A549 (cell line): ENCODE results near the gene SLC35B4. TPM values are rescaled to one million over a fixed set of nuclear protein-coding genes. Genes with fewer than 3 reads are reported as not detected.

Experiments
- ATAC-seq, 2 experiments: fragments of 200-7000 bp in 1 of 2; fragments of >200 bp in 1 of 2; cut with Nextera tagmentation in 1 of 2; cut with Tn5 transposase in 1 of 2; 3 replicates each; pipeline versions ENCODE4 v1.8.0 to v1.9.1; 2018 to 2020; ENCODE audit warnings: mild to moderate bottlenecking in 1 of 2, moderate library complexity in 1 of 2
- CTCF ChIA-PET: fragments of 300-600 bp; sonication (Branson Sonifier 250); formaldehyde crosslinking; extraction: SDS; loops from one replicate; lab custom pipeline; 2021; ENCODE audit warnings: antibody characterized with exemption, inconsistent platforms; lab: Yijun Ruan, JAX
- POLR2A ChIA-PET: fragments of 350-600 bp; formaldehyde crosslinking; extraction: SDS; loops from one replicate; lab custom pipeline; 2021; ENCODE audit warnings: antibody characterized with exemption, inconsistent platforms; lab: Yijun Ruan, JAX
- DNase-seq, 2 experiments: peaks; one replicate each; pipeline versions ENCODE4 v3.0.0 to v3.0.0-alpha.2; 2011 to 2016; ENCODE audit warnings: low read depth in 1 of 2, low spot score in 1 of 2
- FAIRE-seq: peaks from 2 replicates; lab custom pipeline; 2011; peaks lifted over from hg19 to GRCh38; lab: Jason Lieb, UNC
- H3K27ac ChIP-seq, 2 experiments: fragments of >200 bp; sonication (Bioruptor Twin); formaldehyde crosslinking; 3 replicates each; pipeline ENCODE4 v1.5.1; 2016 to 2017
- H3K4me1 ChIP-seq: fragments of >200 bp; sonication (Bioruptor Twin); formaldehyde crosslinking; 3 replicates; pipeline ENCODE4 v1.6.1; 2016
- H3K4me2 ChIP-seq: fragments of >200 bp; sonication (Bioruptor Twin); formaldehyde crosslinking; 3 replicates; pipeline ENCODE4 v1.6.1; 2016
- H3K4me3 ChIP-seq: fragments of >200 bp; sonication (Bioruptor Twin); formaldehyde crosslinking; 3 replicates; pipeline ENCODE4 v1.5.1; 2016
- H3K9me3 ChIP-seq: fragments of >200 bp; sonication (Bioruptor Twin); formaldehyde crosslinking; 3 replicates; pipeline ENCODE4 v1.6.1; 2016
- CHD2 ChIP-seq: fragments of 150-350 bp; IDR thresholded peaks from 2 replicates; pipeline ENCODE4 v1.6.1; 2014; ENCODE audit warnings: low read length; ENCODE audit not compliant: partially characterized antibody
- EHF ChIP-seq: fragments of 250-450 bp; sonication (Bioruptor Pico); IDR thresholded peaks from 2 replicates; pipeline ENCODE4 v1.5.0; 2020; ENCODE audit warnings: mild to moderate bottlenecking
- EP300 ChIP-seq, 2 experiments: fragments of >200 bp; sonication (Bioruptor Twin); formaldehyde crosslinking; IDR thresholded peaks; 2 replicates in 1 of 2; 3 replicates in 1 of 2; pipeline ENCODE4 v1.6.1; 2016 to 2017
- FOSL2 ChIP-seq, 2 experiments: fragments of 450-650 bp in 1 of 2; fragments of >200 bp in 1 of 2; sonication (Bioruptor Twin) in 1 of 2; formaldehyde crosslinking; IDR thresholded peaks; 2 replicates each; pipeline versions ENCODE4 v1.5.0 to v1.6.1; 2016 to 2020; ENCODE audit warnings: mild to moderate bottlenecking in 1 of 2, moderate library complexity in 1 of 2
- FOXS1 ChIP-seq: fragments of 250-450 bp; sonication (Bioruptor Pico); IDR thresholded peaks from 2 replicates; pipeline ENCODE4 v1.5.0; 2020; ENCODE audit warnings: mild to moderate bottlenecking, moderate library complexity
- GATA3 ChIP-seq: IDR thresholded peaks from 2 replicates; pipeline ENCODE4 v1.6.1; 2012; ENCODE audit warnings: borderline replicate concordance
- HDAC2 ChIP-seq: fragments of 200-600 bp; sonication (generic); IDR thresholded peaks from 2 replicates; pipeline ENCODE4 v1.6.1; 2016
- HEYL ChIP-seq: fragments of 250-450 bp; sonication (Bioruptor Pico); IDR thresholded peaks from 2 replicates; pipeline ENCODE4 v1.8.0; 2021; ENCODE audit warnings: mild to moderate bottlenecking, moderate library complexity
- HOXA7 ChIP-seq: fragments of 250-450 bp; sonication (Bioruptor Pico); IDR thresholded peaks from 2 replicates; pipeline ENCODE4 v1.5.0; 2020; ENCODE audit warnings: mild to moderate bottlenecking, moderate library complexity
- HOXB13 ChIP-seq: fragments of 250-450 bp; sonication (Bioruptor Pico); IDR thresholded peaks from 2 replicates; pipeline ENCODE4 v1.5.0; 2020; ENCODE audit warnings: low read depth, mild to moderate bottlenecking, moderate library complexity
- NPAS2 ChIP-seq: fragments of 250-450 bp; sonication (Bioruptor Pico); IDR thresholded peaks from 2 replicates; pipeline ENCODE4 v1.8.0; 2022; ENCODE audit warnings: mild to moderate bottlenecking, moderate library complexity, borderline replicate concordance
- PHF8 ChIP-seq: fragments of 200-600 bp; sonication (generic); IDR thresholded peaks from 2 replicates; pipeline ENCODE4 v1.6.1; 2016; ENCODE audit warnings: low read depth, mild to moderate bottlenecking, antibody characterized with exemption, moderate library complexity, borderline replicate concordance
- POLR2A ChIP-seq: IDR thresholded peaks from 2 replicates; pipeline ENCODE4 v1.6.1; 2012; ENCODE audit warnings: mild to moderate bottlenecking, low read length
- POLR2AphosphoS2 ChIP-seq: conservative IDR thresholded peaks from 2 replicates; pipeline ENCODE4 v1.6.1; 2012; ENCODE audit warnings: low read length, improper control_type of control experiment, inconsistent platforms
- RCOR1 ChIP-seq: fragments of 150-350 bp; IDR thresholded peaks from 2 replicates; pipeline ENCODE4 v1.6.1; 2014; ENCODE audit warnings: antibody characterized with exemption, low read length, low read depth
- RNF2 ChIP-seq: fragments of 200-600 bp; sonication (generic); IDR thresholded peaks from 2 replicates; pipeline ENCODE4 v1.6.1; 2016; ENCODE audit warnings: low read depth, mild to moderate bottlenecking, antibody characterized with exemption, moderate library complexity, borderline replicate concordance
- SREBF2 ChIP-seq: fragments of 450-650 bp; IDR thresholded peaks from 2 replicates; pipeline ENCODE4 v1.6.1; 2014; ENCODE audit warnings: mild to moderate bottlenecking, moderate library complexity
- TP53 ChIP-seq: fragments of 250-450 bp; sonication (Bioruptor Pico); IDR thresholded peaks from 2 replicates; pipeline ENCODE4 v1.5.0; 2021; ENCODE audit warnings: mild to moderate bottlenecking, moderate library complexity
- ZFP36 ChIP-seq: fragments of 450-650 bp; IDR thresholded peaks from 2 replicates; pipeline ENCODE4 v1.6.1; 2014; ENCODE audit warnings: borderline replicate concordance; ENCODE audit not compliant: partially characterized antibody
- ZSCAN20 ChIP-seq: fragments of 250-450 bp; sonication (Bioruptor Pico); IDR thresholded peaks from 2 replicates; pipeline ENCODE4 v1.8.0; 2022; ENCODE audit warnings: mild to moderate bottlenecking, moderate library complexity
- WGBS: methylation state at CpG from one replicate; pipeline ENCODE4 v1.1.6; 2017; ENCODE audit errors: missing lambda C conversion rate; 5-methylcytosine and 5-hydroxymethylcytosine counted together
- polyA plus RNA-seq, 4 experiments: library from polyadenylated mRNA; depleted of rRNA in 3 of 4; stranded (reverse); fragments of >200 nt; fragmentation: RNase III in 1 of 4; extraction: RNeasy Plus Mini Kit Qiagen cat#74134 plus additional on column Dnase treatment in 1 of 4; gene quantifications; 2 replicates in 3 of 4; 3 replicates in 1 of 4; pipeline ENCODE4 v1.2.3, GENCODE V29; 2011 to 2017
- TF ChIP-seq, protein P1 (sequence below): fragments of 200-600 bp; sonication (generic); IDR thresholded peaks from 2 replicates; pipeline ENCODE4 v1.6.1; 2016; ENCODE audit warnings: antibody characterized with exemption, mild to moderate bottlenecking, moderate library complexity
- TF ChIP-seq, protein P2 (sequence below): IDR thresholded peaks from 2 replicates; pipeline ENCODE4 v1.6.1; 2012; ENCODE audit warnings: low read depth, borderline replicate concordance
- TF ChIP-seq, protein P3 (sequence below): fragments of 250-450 bp; sonication (Bioruptor Pico); IDR thresholded peaks from 2 replicates; pipeline ENCODE4 v1.5.0; 2020; ENCODE audit warnings: low read depth, mild to moderate bottlenecking, moderate library complexity
- TF ChIP-seq, protein P4 (sequence below): fragments of 150-350 bp; IDR thresholded peaks from 2 replicates; pipeline ENCODE4 v1.6.1; 2014; ENCODE audit warnings: low read depth, mild to moderate bottlenecking, low read length
- TF ChIP-seq, protein P5 (sequence below): IDR thresholded peaks from 2 replicates; pipeline ENCODE4 v1.6.1; 2012
- TF ChIP-seq, protein P6 (sequence below): IDR thresholded peaks from 2 replicates; pipeline ENCODE4 v1.6.1; 2012
- TF ChIP-seq, protein P7 (sequence below): fragments of >200 bp; sonication (Bioruptor Twin); formaldehyde crosslinking; IDR thresholded peaks from 3 replicates; pipeline ENCODE4 v1.5.1; 2016
- TF ChIP-seq, protein P8 (sequence below): fragments of 450-650 bp; IDR thresholded peaks from 2 replicates; pipeline ENCODE4 v1.6.1; 2014; ENCODE audit warnings: antibody characterized with exemption

Gene SLC35B4
- polyA plus RNA-seq, 2 of the 4 experiments (the other 2 are of a cell fraction): 32.8 to 73.0 TPM

DNA sequence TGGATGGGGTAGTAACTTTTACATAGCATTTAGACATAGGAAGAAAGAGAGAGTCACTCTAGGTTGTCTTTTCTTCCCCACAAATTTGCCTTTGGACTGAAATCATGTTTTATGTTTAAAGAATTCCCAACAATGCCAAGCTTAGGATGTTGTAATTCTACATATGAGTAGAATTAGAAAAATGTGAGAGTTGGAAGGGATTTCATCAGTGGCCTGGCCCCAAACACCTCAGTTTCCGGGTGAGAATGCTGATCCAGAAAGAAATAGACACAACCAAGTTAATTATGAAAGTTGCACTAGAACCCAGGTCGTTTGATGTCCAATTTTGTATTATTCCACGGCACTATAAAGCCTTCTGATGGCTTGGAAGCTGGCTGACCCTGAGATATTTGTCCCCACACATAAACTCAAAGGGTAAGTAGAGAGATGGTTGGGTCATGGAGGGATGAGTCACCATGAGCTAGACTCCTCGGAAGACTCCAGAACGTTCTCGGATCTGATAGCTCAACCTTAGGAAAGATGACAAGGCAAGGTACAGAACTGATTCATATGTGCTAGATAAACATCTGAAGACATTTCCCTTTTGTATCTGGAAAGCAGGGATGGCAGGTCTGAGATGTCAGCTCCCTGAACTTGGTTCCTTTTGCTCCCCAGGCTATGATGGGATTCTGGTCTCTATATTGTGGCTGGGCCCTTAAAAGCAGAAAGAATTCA lies 48.8 kb upstream of the SLC35B4 start:
- CTCF ChIA-PET: interaction anchor here (0.9 to 14.1 kb wide), 21 partner anchors 10 to 324 kb away, joined by 3 to 140 read pairs (median 4); partner anchors contain the start of gene SLC35B4
- Histone ChIP-seq H3K4me1 (peaks cover 76% of the 10 kb centered on the region), H3K4me3 (no peak overlapping the region; the same call in 2 of the 3 replicates), H3K9me3 (peaks cover 6% of the 10 kb centered on the region; the same call in 1 of the 3 replicates), H3K4me2 (peak overlapping the region; percentile 71), H3K27ac (peak overlapping the region; percentile 89 to 90)
- peak; percentile 68 to 70 for ATAC-seq
- peak; percentile 78 to 94 for DNase-seq
- FAIRE-seq: peak; percentile 98
- 4% methylated on average over 6 of the region's 6 CpGs for WGBS
- POLR2A ChIA-PET: interaction anchor here (0.6 to 2.3 kb wide), 8 partner anchors 9 to 162 kb away, joined by 3 to 16 read pairs (median 6); partner anchors contain the start of genes AKR1B10 and SLC35B4
- no peak for TF ChIP-seq HOXA7 (CRISPR knock-in tag)
- no peak for TF ChIP-seq HDAC2
- TF ChIP-seq, protein P1, sequence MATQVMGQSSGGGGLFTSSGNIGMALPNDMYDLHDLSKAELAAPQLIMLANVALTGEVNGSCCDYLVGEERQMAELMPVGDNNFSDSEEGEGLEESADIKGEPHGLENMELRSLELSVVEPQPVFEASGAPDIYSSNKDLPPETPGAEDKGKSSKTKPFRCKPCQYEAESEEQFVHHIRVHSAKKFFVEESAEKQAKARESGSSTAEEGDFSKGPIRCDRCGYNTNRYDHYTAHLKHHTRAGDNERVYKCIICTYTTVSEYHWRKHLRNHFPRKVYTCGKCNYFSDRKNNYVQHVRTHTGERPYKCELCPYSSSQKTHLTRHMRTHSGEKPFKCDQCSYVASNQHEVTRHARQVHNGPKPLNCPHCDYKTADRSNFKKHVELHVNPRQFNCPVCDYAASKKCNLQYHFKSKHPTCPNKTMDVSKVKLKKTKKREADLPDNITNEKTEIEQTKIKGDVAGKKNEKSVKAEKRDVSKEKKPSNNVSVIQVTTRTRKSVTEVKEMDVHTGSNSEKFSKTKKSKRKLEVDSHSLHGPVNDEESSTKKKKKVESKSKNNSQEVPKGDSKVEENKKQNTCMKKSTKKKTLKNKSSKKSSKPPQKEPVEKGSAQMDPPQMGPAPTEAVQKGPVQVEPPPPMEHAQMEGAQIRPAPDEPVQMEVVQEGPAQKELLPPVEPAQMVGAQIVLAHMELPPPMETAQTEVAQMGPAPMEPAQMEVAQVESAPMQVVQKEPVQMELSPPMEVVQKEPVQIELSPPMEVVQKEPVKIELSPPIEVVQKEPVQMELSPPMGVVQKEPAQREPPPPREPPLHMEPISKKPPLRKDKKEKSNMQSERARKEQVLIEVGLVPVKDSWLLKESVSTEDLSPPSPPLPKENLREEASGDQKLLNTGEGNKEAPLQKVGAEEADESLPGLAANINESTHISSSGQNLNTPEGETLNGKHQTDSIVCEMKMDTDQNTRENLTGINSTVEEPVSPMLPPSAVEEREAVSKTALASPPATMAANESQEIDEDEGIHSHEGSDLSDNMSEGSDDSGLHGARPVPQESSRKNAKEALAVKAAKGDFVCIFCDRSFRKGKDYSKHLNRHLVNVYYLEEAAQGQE: no peak
- TF ChIP-seq, protein P2, sequence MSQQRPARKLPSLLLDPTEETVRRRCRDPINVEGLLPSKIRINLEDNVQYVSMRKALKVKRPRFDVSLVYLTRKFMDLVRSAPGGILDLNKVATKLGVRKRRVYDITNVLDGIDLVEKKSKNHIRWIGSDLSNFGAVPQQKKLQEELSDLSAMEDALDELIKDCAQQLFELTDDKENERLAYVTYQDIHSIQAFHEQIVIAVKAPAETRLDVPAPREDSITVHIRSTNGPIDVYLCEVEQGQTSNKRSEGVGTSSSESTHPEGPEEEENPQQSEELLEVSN: peak; percentile 38; the same call in 1 of the 2 replicates
- no peak; the same call in 1 of the 2 replicates for TF ChIP-seq EHF (CRISPR knock-in tag)
- no peak for TF ChIP-seq HEYL
- TF ChIP-seq, protein P3, sequence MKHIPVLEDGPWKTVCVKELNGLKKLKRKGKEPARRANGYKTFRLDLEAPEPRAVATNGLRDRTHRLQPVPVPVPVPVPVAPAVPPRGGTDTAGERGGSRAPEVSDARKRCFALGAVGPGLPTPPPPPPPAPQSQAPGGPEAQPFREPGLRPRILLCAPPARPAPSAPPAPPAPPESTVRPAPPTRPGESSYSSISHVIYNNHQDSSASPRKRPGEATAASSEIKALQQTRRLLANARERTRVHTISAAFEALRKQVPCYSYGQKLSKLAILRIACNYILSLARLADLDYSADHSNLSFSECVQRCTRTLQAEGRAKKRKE (CRISPR knock-in tag): peak; percentile 70; the same call in 1 of the 2 replicates
- TF ChIP-seq, protein P4, sequence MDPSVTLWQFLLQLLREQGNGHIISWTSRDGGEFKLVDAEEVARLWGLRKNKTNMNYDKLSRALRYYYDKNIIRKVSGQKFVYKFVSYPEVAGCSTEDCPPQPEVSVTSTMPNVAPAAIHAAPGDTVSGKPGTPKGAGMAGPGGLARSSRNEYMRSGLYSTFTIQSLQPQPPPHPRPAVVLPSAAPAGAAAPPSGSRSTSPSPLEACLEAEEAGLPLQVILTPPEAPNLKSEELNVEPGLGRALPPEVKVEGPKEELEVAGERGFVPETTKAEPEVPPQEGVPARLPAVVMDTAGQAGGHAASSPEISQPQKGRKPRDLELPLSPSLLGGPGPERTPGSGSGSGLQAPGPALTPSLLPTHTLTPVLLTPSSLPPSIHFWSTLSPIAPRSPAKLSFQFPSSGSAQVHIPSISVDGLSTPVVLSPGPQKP: no peak
- no peak for TF ChIP-seq POLR2AphosphoS2
- TF ChIP-seq EP300 (IDR thresholded peaks at IDR 0.05): peak; percentile 92 to 93; a peak in 4 of 5 replicates
- TF ChIP-seq RNF2: no peak
- no peak for TF ChIP-seq FOXS1
- TF ChIP-seq, protein P5, sequence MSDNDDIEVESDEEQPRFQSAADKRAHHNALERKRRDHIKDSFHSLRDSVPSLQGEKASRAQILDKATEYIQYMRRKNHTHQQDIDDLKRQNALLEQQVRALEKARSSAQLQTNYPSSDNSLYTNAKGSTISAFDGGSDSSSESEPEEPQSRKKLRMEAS: peak; percentile 51; the same call in 1 of the 2 replicates
- no peak for TF ChIP-seq ZFP36
- no peak for TF ChIP-seq TP53 (CRISPR knock-in tag)
- no peak for TF ChIP-seq POLR2A
- 0 out of 2 replicates have a peak, but pooled peaks have one; percentile 53 for TF ChIP-seq HOXB13 (CRISPR knock-in tag)
- TF ChIP-seq SREBF2: no peak
- no peak for TF ChIP-seq RCOR1
- TF ChIP-seq, protein P6, sequence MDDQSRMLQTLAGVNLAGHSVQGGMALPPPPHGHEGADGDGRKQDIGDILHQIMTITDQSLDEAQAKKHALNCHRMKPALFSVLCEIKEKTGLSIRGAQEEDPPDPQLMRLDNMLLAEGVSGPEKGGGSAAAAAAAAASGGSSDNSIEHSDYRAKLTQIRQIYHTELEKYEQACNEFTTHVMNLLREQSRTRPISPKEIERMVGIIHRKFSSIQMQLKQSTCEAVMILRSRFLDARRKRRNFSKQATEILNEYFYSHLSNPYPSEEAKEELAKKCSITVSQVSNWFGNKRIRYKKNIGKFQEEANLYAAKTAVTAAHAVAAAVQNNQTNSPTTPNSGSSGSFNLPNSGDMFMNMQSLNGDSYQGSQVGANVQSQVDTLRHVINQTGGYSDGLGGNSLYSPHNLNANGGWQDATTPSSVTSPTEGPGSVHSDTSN: no peak
- TF ChIP-seq FOSL2 (IDR thresholded peaks at IDR 0.05): peak; percentile 90
- TF ChIP-seq FOSL2 (CRISPR knock-in tag; IDR thresholded peaks at IDR 0.05): peak; percentile 98
- TF ChIP-seq CHD2: no peak
- no peak for TF ChIP-seq PHF8
- TF ChIP-seq NPAS2 (CRISPR knock-in tag): no peak
- TF ChIP-seq ZSCAN20 (CRISPR knock-in tag): no peak; the same call in 1 of the 2 replicates
- TF ChIP-seq, protein P7, sequence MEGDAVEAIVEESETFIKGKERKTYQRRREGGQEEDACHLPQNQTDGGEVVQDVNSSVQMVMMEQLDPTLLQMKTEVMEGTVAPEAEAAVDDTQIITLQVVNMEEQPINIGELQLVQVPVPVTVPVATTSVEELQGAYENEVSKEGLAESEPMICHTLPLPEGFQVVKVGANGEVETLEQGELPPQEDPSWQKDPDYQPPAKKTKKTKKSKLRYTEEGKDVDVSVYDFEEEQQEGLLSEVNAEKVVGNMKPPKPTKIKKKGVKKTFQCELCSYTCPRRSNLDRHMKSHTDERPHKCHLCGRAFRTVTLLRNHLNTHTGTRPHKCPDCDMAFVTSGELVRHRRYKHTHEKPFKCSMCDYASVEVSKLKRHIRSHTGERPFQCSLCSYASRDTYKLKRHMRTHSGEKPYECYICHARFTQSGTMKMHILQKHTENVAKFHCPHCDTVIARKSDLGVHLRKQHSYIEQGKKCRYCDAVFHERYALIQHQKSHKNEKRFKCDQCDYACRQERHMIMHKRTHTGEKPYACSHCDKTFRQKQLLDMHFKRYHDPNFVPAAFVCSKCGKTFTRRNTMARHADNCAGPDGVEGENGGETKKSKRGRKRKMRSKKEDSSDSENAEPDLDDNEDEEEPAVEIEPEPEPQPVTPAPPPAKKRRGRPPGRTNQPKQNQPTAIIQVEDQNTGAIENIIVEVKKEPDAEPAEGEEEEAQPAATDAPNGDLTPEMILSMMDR: no peak
- TF ChIP-seq GATA3: peak; percentile 77; the same call in 1 of the 2 replicates
- TF ChIP-seq, protein P8, sequence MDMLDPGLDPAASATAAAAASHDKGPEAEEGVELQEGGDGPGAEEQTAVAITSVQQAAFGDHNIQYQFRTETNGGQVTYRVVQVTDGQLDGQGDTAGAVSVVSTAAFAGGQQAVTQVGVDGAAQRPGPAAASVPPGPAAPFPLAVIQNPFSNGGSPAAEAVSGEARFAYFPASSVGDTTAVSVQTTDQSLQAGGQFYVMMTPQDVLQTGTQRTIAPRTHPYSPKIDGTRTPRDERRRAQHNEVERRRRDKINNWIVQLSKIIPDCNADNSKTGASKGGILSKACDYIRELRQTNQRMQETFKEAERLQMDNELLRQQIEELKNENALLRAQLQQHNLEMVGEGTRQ: no peak
